GM18867 (cell line): Measurements from ENCODE around the gene SLC5A8.
"Not testable (repeated sequence)": the region's sequence is repeated elsewhere in the genome, so short reads cannot be mapped to it uniquely, and the experiment has no call there.

Source experiments
- ATAC-seq: cut with Tn5 transposase; IDR thresholded peaks from one replicate; pipeline ENCODE4 v1.9.1; 2021; ENCODE audit warnings: mild to moderate bottlenecking, moderate library complexity; ENCODE audit not compliant: unreplicated experiment

The SLC5A8 gene

DNA sequence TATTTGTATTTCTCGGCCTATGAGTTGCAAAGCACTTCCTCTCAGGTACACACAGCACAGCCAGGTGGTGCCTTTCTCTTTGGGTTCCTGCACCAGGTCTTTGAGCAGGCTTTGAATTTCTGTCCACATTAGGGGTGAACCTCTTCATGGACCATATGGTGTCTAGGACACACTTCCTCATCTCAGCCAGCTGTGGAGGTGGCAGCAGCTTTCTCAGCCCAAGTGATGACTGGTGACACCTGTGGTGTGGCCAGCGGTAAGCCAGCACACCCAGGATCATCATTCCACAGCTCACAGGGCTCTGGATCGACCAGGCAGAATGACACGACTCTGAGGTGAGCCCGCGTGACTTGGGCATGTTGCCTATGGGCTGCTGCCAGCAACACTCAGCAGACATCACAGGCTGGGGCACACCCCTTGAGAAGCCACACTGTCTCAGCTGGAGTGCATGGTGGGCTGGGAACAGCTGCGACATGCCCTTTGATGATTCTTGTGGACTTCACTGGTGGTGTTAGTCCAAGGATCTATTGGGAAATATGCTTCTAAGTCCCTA is 36.8 kb downstream of the SLC5A8 start:
- ATAC-seq = peak; percentile 54

DNA sequence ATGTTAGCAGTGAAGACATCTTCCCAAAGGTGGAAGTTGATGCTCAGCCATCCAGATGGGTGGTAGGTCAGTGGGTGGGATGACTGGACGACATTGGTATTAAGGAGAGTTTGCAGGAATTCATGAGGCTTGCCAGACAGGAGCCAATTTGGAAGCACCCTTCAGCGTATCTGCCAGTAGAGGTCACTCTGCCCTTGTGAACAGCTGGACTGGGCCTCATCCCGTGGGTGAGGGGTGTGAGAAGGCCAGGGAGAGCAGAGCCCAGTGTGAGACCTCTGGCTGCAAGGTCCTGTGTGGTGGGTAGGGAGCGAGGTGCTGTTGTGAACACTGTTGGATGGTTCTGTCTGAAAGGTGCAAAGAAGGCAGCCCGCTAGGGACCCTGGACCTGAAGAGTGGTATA is 37.7 kb downstream of the SLC5A8 start:
- no peak for ATAC-seq

DNA sequence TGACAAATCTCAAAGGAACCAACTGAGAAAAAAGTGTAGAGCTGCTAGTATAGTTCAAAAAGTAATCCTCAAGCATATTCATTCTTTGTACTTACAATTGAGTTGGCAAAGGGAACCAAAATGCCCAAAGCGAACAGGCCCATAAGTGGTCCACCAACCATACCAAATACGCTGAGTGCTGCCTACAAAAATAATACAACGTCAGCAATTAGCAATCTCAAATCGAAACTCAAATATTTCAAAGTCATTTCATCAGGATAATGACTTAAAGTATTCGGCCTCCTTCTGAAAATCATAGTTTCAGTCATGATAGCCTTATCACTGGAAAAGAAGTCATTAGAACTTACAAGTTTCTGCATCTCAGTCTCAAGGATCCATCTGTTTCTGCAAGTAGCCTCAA is 42.0 kb downstream of the SLC5A8 start:
- no peak for ATAC-seq

DNA sequence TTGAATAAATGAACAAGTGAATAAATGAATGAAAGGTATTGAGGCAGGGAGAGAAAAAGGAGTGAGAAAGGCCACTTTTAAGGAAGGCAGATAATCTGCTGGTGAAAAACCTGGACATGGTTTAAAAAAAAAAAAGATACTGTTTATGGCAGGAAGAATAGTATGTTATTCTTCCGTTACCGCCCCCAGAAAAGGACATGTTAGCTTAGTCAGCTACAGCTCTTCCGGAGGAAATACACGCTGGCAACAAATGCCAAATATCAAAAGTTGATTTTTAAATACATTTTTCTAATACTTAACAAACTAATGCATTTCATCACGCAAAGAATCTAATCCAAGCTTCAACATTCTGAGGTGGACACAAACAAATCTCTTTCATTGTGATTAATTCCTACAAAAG is 43.2 kb downstream of the SLC5A8 start:
- no peak for ATAC-seq

DNA sequence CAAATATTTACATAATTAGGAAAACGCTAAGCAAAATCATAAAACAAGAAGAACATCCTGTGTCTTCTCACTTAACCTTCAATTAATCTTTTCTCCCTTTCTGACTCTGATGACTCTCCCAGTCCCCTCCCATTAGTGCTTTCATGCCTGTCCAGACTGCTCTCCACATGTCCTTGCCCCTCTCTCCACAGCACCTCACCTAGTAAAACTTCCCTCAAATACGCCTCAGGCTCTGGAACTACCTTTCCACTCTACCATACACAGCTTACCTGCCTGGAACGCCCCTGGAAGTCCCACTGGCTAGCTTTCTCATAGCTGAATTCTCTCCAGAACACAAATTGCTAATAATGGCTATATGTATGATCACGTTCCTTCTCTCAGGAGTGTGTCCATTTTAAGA is 44.7 kb downstream of the SLC5A8 start:
- no peak for ATAC-seq

DNA sequence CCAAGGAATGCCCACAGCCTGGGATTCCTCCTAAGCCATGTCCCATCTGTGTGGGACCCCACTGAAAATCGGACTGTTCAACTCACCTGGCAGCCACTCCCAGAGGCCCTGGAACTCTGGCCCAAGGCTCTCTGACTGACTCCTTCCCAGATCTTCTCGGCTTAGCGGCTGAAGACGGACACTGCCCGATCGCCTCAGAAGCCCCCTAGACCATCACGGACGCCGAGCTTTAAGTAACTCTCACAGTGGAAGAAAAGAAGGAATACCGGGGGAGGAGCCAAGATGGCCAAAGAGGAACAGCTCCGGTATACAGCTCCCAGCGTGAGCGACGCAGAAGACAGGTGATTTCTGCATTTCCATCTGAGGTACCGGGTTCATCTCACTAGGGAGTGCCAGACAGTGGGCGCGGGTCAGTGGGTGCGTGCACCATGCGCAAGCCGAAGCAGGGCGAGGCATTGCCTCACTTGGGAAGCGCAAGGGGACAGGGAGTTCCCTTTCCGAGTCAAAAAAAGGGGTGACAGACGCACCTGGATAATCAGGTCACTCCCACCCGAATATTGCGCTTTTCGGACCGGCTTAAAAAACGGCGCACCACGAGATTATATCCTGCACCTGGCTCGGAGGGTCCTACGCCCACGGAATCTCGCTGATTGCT is 64.1 kb downstream of the SLC5A8 start:
- not testable (repeated sequence) for ATAC-seq

DNA sequence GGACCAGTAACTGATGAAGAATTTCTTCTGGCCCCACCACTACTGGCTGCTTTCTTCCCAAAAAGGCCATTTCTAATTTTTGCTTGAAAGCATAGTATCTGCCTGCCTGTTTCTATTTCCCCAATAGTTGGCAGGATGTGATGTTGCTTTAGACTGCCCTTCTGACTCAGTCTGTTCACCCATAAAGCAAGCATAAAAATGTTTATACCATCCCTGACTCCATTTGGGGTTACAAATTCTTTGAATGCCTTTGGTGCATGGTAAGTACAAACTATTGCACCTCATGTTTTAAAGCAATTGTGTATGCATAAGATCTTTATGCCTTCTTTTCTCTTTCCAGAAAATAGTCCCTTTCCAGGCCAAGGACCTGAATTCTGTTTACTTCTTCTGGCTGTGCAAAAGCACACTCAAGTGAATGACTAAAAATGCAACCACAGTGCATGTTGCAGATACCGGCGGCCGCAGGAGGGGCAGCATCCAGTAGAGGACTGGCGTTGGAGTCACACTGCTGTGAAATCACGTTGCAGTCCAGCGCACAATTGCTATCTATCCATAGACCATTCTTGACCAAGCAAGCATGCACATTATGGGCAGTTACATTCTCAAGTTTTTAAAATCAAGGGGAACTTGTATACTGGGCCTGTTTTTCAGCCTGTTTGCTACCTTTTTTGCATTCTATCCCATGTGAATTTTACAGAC is 82.4 kb downstream of the SLC5A8 start:
- no peak for ATAC-seq

- ATAC-seq = no peak
These were observed 92.2 kb downstream of the SLC5A8 start for GRCh38 chr12:101117842-101118241.

- no peak for ATAC-seq
These were observed 93.1 kb downstream of the SLC5A8 start for GRCh38 chr12:101116911-101117310.

GRCh38 chr12:101115326-101115725 is 94.7 kb downstream of the SLC5A8 start:
- ATAC-seq = peak; percentile 78

DNA sequence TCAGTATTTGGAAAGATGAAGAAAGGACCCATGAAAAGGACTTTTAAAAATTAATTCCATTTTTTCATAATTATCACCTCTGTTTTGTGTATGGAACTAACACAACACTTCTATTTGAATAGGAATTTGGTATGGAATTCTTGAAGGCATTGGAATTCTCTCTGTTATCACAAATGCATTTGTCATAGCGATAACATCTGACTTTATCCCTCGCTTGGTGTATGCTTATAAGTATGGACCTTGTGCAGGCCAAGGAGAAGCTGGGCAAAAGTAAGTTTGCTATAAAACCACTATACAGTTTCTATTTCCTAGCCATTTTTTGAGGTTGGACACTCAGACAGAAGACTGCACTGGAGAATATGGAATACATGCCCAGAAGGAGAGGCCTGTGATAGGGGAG is 98.6 kb downstream of the SLC5A8 start:
- no peak for ATAC-seq

DNA sequence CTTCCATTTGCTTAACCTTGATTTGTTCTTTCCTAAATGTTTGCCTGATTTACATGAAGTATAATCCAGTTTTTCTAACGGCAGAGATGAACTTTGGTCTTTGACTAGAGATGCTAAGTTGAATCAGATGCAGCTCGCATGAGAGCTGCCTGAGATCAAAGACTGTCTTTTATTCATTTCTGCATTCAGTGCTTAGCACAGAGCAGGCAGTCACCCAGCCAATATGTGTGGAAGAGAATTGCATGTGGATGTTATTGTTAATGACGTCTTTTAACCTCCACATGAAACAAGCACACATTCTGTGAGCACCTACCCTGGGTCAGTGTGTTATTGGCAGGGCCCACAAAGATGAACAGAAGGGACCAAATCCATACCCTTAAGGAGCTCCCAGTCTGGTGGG is 99.2 kb downstream of the SLC5A8 start:
- ATAC-seq = no peak

- no peak for ATAC-seq
These were observed 101.9 kb downstream of the SLC5A8 start for GRCh38 chr12:101108130-101108529.

GRCh38 chr12:101107032-101107763 is 102.8 kb downstream of the SLC5A8 start:
- ATAC-seq = no peak
